ENCODE data around the gene ZNF343. TPM values are rescaled to one million over a fixed set of nuclear protein-coding genes. Genes with fewer than 3 reads are reported as not detected.

ZNF343 gene
- polyA plus RNA-seq, 1 donor from 2014 or later: 14.3 TPM

DNA sequence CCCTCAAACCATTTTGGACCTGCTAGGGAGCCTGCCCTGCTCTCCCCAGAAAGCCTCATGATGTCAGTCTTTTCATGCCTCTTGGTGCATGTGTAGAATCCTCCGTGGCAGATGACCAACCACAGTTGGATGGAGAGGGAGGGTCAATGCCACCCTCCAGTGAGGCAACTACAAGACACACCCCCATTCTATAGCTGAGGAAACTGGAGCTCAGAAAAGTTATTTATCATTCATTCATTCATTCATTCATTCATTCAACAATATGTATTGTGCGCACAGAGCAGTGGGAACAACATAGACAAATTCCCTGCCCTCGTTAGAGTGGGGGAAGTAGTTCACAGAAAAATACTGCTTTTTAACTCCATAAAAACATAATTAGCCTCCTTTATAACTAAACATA lies 54.9 kb downstream of the ZNF343 start:
- no peak overlapping the region for H3K9ac ChIP-seq (ENCODE audit: low read length)
- no peaks in the 10 kb centered on the region for H3K9me2 ChIP-seq (ENCODE audit: insufficient read depth, low read length)
- no peaks in the 10 kb centered on the region for H3K9me3 ChIP-seq (ENCODE audit: low read length)
- no peaks in the 10 kb centered on the region for H3F3A ChIP-seq (ENCODE audit: insufficient read depth, low read length, poor library complexity, severe bottlenecking)
- H3K36me3 ChIP-seq (ENCODE audit: insufficient read depth, low read length): no peaks in the 10 kb centered on the region
- H3K79me2 ChIP-seq (replicated peaks; ENCODE audit: insufficient read depth, low read length): no peaks in the 10 kb centered on the region
- no peak overlapping the region for H3K4me2 ChIP-seq (ENCODE audit: low read length)
- H3K4me3 ChIP-seq (ENCODE audit: low read length): no peak overlapping the region
- H3K27me3 ChIP-seq (ENCODE audit: insufficient read depth, low read depth, low read length): no peaks in the 10 kb centered on the region
- TF ChIP-seq SMC3 (conservative IDR thresholded peaks at IDR 0.05; ENCODE audit: poor library complexity) (no peak), EP300 (conservative IDR thresholded peaks at IDR 0.05; ENCODE audit: poor library complexity, severe bottlenecking) (no peak), RAD21 (conservative IDR thresholded peaks at IDR 0.05) (no peak), EZH2 (IDR thresholded peaks at IDR 0.05; ENCODE audit: borderline replicate concordance, insufficient read depth, low read length, poor library complexity, severe bottlenecking) (no peak), MXI1 (conservative IDR thresholded peaks at IDR 0.05; ENCODE audit: poor library complexity, severe bottlenecking) (no peak), POLR2AphosphoS5 (IDR thresholded peaks at IDR 0.05) (no peak), TAF1 (IDR thresholded peaks at IDR 0.05; ENCODE audit: low read depth) (no peak)
- TF ChIP-seq, protein P1, sequence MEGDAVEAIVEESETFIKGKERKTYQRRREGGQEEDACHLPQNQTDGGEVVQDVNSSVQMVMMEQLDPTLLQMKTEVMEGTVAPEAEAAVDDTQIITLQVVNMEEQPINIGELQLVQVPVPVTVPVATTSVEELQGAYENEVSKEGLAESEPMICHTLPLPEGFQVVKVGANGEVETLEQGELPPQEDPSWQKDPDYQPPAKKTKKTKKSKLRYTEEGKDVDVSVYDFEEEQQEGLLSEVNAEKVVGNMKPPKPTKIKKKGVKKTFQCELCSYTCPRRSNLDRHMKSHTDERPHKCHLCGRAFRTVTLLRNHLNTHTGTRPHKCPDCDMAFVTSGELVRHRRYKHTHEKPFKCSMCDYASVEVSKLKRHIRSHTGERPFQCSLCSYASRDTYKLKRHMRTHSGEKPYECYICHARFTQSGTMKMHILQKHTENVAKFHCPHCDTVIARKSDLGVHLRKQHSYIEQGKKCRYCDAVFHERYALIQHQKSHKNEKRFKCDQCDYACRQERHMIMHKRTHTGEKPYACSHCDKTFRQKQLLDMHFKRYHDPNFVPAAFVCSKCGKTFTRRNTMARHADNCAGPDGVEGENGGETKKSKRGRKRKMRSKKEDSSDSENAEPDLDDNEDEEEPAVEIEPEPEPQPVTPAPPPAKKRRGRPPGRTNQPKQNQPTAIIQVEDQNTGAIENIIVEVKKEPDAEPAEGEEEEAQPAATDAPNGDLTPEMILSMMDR (IDR thresholded peaks at IDR 0.05; ENCODE audit: poor library complexity, severe bottlenecking): no peak
- TF ChIP-seq, protein P2, sequence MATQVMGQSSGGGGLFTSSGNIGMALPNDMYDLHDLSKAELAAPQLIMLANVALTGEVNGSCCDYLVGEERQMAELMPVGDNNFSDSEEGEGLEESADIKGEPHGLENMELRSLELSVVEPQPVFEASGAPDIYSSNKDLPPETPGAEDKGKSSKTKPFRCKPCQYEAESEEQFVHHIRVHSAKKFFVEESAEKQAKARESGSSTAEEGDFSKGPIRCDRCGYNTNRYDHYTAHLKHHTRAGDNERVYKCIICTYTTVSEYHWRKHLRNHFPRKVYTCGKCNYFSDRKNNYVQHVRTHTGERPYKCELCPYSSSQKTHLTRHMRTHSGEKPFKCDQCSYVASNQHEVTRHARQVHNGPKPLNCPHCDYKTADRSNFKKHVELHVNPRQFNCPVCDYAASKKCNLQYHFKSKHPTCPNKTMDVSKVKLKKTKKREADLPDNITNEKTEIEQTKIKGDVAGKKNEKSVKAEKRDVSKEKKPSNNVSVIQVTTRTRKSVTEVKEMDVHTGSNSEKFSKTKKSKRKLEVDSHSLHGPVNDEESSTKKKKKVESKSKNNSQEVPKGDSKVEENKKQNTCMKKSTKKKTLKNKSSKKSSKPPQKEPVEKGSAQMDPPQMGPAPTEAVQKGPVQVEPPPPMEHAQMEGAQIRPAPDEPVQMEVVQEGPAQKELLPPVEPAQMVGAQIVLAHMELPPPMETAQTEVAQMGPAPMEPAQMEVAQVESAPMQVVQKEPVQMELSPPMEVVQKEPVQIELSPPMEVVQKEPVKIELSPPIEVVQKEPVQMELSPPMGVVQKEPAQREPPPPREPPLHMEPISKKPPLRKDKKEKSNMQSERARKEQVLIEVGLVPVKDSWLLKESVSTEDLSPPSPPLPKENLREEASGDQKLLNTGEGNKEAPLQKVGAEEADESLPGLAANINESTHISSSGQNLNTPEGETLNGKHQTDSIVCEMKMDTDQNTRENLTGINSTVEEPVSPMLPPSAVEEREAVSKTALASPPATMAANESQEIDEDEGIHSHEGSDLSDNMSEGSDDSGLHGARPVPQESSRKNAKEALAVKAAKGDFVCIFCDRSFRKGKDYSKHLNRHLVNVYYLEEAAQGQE (IDR thresholded peaks at IDR 0.05; ENCODE audit: borderline replicate concordance): no peak
- H3K27ac ChIP-seq (ENCODE audit: low read length): no peak overlapping the region
- H2AFZ ChIP-seq (ENCODE audit: low read depth, low read length): no peak overlapping the region
- no peaks in the 10 kb centered on the region for H4K20me1 ChIP-seq (ENCODE audit: insufficient read depth)

DNA sequence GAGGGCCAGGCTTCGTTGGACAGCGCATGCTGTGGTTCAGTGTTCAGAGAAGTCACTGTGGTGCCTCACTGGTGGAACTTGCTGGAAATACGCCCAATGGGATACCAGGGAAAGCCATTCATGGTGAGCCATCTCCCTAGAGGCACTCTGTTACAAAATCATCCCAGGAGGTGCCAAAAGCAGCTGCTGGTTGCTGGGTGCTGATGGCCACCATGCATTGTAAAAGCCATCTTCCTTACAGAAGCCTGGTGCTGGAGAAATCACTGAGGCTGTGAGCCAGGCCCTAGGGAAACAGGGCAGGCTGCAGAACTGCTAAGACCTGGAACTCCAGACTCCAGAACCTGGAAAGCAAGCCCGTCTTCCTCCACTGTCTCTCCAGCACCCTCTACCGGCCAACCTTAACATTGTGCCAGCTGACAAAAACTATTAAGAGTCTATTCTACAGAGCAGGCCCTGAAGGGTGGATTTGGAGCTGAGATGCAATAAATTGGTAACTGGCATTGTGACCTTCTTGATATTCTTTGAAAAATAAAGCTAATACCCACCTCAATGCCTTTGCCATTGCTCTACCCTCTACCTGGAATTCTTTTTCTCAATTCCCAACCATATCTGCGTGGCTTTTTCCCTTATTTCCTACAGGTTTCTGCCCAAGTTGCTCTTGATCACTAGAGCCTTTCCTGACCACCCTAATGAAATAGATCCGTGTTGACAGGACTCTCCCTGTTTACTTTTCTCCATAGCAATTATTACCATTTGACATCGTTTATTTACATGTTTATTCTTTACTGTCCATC lies 56.6 kb downstream of the ZNF343 start:
- Histone ChIP-seq H3K27me3 (ENCODE audit: insufficient read depth, low read depth, low read length) (no peaks in the 10 kb centered on the region), H3K27ac (ENCODE audit: low read length) (no peak overlapping the region), H3K9ac (ENCODE audit: low read length) (no peak overlapping the region)

More for the DNA sequence above, 56.6 kb downstream of the ZNF343 start:
- no peaks in the 10 kb centered on the region for H3K9me3 ChIP-seq (ENCODE audit: low read length)
- H3K36me3 ChIP-seq (ENCODE audit: insufficient read depth, low read length): no peaks in the 10 kb centered on the region
- no peaks in the 10 kb centered on the region for H4K20me1 ChIP-seq (ENCODE audit: insufficient read depth)
- H2AFZ ChIP-seq (ENCODE audit: low read depth, low read length): no peak overlapping the region
- H3K4me3 ChIP-seq (ENCODE audit: low read length): no peak overlapping the region
- no peaks in the 10 kb centered on the region for H3F3A ChIP-seq (ENCODE audit: insufficient read depth, low read length, poor library complexity, severe bottlenecking)
- H3K79me2 ChIP-seq (replicated peaks; ENCODE audit: insufficient read depth, low read length): no peaks in the 10 kb centered on the region
- no peak overlapping the region for H3K4me2 ChIP-seq (ENCODE audit: low read length)
- H3K9me2 ChIP-seq (ENCODE audit: insufficient read depth, low read length): no peaks in the 10 kb centered on the region
- TF ChIP-seq MXI1 (conservative IDR thresholded peaks at IDR 0.05; ENCODE audit: poor library complexity, severe bottlenecking) (no peak), SMC3 (conservative IDR thresholded peaks at IDR 0.05; ENCODE audit: poor library complexity) (peak; percentile 77), TAF1 (IDR thresholded peaks at IDR 0.05; ENCODE audit: low read depth) (no peak), RAD21 (conservative IDR thresholded peaks at IDR 0.05) (peak; percentile 72), POLR2AphosphoS5 (IDR thresholded peaks at IDR 0.05) (no peak), EZH2 (IDR thresholded peaks at IDR 0.05; ENCODE audit: borderline replicate concordance, insufficient read depth, low read length, poor library complexity, severe bottlenecking) (no peak), EP300 (conservative IDR thresholded peaks at IDR 0.05; ENCODE audit: poor library complexity, severe bottlenecking) (no peak)
- TF ChIP-seq, protein P1 (IDR thresholded peaks at IDR 0.05; ENCODE audit: poor library complexity, severe bottlenecking): peak; percentile 77
